Gastrocnemius medialis (tissue), 4 donors: Measurements from ENCODE around the gene SCGB1D4.

Experiments used
- POLR2A ChIP-seq, 2 donors: fragments of 450-650 bp; IDR thresholded peaks; one replicate each; pipeline ENCODE4 v1.6.1; 2017; ENCODE audit warnings: antibody characterized with exemption in 2 of 2, mild to moderate bottlenecking in 2 of 2, moderate library complexity in 2 of 2
- TF ChIP-seq, protein P1 (sequence below), 5 experiments: fragments of 450-650 bp in 3 of 5; fragments of 200-600 bp in 2 of 5; sonication (generic) in 2 of 5; IDR thresholded peaks in 4 of 5; conservative IDR thresholded peaks in 1 of 5; 1 replicate in 4 of 5; 2 replicates in 1 of 5; pipeline ENCODE4 v1.5.1; 2016 to 2019; ENCODE audit warnings: antibody characterized with exemption in 5 of 5, mild to moderate bottlenecking in 3 of 5, moderate library complexity in 3 of 5

GRCh38 chr11:62269654-62270278 is 29.1 kb downstream of the SCGB1D4 start, which contains the start of gene SCGB2A2:
- no peak for TF ChIP-seq POLR2A (IDR thresholded peaks at IDR 0.05)
- TF ChIP-seq, protein P1, sequence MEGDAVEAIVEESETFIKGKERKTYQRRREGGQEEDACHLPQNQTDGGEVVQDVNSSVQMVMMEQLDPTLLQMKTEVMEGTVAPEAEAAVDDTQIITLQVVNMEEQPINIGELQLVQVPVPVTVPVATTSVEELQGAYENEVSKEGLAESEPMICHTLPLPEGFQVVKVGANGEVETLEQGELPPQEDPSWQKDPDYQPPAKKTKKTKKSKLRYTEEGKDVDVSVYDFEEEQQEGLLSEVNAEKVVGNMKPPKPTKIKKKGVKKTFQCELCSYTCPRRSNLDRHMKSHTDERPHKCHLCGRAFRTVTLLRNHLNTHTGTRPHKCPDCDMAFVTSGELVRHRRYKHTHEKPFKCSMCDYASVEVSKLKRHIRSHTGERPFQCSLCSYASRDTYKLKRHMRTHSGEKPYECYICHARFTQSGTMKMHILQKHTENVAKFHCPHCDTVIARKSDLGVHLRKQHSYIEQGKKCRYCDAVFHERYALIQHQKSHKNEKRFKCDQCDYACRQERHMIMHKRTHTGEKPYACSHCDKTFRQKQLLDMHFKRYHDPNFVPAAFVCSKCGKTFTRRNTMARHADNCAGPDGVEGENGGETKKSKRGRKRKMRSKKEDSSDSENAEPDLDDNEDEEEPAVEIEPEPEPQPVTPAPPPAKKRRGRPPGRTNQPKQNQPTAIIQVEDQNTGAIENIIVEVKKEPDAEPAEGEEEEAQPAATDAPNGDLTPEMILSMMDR (IDR thresholded peaks at IDR 0.05 in 4 of 5, conservative IDR thresholded peaks at IDR 0.05 in 1 of 5) = peak in 2 of 5 experiments; percentile 25 to 32
